ENCODE measurements around the gene MCF2L2. TPM values are rescaled to one million over a fixed set of nuclear protein-coding genes. Genes with fewer than 3 reads are reported as not detected.
"Not testable (repeated sequence)": the region's sequence is repeated elsewhere in the genome, so short reads cannot be mapped to it uniquely, and the experiment has no call there.

Gene MCF2L2, protein sequence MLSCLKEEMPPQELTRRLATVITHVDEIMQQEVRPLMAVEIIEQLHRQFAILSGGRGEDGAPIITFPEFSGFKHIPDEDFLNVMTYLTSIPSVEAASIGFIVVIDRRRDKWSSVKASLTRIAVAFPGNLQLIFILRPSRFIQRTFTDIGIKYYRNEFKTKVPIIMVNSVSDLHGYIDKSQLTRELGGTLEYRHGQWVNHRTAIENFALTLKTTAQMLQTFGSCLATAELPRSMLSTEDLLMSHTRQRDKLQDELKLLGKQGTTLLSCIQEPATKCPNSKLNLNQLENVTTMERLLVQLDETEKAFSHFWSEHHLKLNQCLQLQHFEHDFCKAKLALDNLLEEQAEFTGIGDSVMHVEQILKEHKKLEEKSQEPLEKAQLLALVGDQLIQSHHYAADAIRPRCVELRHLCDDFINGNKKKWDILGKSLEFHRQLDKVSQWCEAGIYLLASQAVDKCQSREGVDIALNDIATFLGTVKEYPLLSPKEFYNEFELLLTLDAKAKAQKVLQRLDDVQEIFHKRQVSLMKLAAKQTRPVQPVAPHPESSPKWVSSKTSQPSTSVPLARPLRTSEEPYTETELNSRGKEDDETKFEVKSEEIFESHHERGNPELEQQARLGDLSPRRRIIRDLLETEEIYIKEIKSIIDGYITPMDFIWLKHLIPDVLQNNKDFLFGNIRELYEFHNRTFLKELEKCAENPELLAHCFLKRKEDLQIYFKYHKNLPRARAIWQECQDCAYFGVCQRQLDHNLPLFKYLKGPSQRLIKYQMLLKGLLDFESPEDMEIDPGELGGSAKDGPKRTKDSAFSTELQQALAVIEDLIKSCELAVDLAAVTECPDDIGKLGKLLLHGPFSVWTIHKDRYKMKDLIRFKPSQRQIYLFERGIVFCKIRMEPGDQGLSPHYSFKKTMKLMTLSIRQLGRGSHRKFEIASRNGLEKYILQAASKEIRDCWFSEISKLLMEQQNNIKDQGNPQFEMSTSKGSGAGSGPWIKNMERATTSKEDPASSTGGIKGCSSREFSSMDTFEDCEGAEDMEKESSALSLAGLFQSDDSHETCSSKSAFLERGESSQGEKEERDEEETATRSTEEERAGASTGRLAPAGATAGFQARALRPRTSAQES
- total RNA-seq = under 1 TPM in 3 of 4 donors, not detected in 1; 0.13 to 0.49 (median 0.22) TPM

DNA sequence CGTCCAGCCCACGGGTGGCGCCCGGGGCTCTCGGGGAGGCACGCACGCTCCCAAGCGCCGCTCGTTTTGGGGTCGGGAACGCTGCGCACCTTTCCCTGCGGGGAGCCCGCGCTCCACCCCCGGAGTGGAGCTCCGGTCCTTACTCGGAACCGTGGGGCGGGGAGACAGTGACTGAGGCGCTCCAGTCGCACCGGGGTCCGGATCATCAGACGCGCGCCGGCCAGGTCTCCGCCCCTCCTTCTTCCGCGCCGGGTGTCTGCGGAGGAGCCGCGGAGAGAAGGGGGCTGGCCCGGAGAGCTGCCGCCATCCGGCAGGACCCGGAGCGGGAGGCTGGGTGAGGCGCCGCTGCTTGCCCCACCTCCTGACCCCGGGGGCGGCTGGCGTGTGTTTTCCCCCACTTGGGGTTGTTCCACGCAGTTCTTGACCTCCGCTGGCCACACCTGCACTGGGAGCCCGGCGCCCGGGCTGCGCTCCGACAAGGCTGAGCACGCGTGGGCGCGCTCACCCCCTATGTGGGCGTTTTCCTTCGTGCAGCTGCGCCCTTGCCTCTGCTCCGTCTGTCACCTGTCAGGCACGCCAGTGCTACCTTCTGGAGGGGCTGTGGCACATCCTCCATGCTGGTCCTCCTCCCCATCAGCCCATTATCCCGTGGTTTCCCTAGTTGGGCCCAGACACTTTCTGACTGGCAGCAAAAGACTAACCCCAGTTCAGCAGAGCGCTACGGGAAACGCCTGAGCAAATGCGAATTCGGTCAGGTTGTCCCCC is at the start of gene MCF2L2:
Gene MCF2L2 (minus strand): TSS at position 173 of the 765 bp plus-strand sequence. CDS start 642 bp downstream, outside the sequence.
- intact Hi-C loops (cut with DNase I) = no loop called here
- Histone ChIP-seq H3K4me3 (replicated peaks in 1 of 3) (peak within 1 kb of the TSS; percentile 60 to 76 (median 63)), H3K36me3 (no peaks in the 10 kb centered on the region), H3K9me3 (no peaks in the 10 kb centered on the region), H3K27me3 (no peaks in the 10 kb centered on the region), H3K27ac (no peak within 1 kb of the TSS), H3K4me1 (peaks cover 11 to 14% of the 10 kb centered on the region in 2 donors)
- TF ChIP-seq, protein P1, sequence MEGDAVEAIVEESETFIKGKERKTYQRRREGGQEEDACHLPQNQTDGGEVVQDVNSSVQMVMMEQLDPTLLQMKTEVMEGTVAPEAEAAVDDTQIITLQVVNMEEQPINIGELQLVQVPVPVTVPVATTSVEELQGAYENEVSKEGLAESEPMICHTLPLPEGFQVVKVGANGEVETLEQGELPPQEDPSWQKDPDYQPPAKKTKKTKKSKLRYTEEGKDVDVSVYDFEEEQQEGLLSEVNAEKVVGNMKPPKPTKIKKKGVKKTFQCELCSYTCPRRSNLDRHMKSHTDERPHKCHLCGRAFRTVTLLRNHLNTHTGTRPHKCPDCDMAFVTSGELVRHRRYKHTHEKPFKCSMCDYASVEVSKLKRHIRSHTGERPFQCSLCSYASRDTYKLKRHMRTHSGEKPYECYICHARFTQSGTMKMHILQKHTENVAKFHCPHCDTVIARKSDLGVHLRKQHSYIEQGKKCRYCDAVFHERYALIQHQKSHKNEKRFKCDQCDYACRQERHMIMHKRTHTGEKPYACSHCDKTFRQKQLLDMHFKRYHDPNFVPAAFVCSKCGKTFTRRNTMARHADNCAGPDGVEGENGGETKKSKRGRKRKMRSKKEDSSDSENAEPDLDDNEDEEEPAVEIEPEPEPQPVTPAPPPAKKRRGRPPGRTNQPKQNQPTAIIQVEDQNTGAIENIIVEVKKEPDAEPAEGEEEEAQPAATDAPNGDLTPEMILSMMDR (IDR thresholded peaks at IDR 0.05) = no peak
- TF ChIP-seq POLR2A (IDR thresholded peaks at IDR 0.05) = no peak
- peak; percentile 19 to 28 for DNase-seq
- WGBS, 2 donors = 1 to 4% methylated on average over 8 to 15 of the region's 68 CpGs

DNA sequence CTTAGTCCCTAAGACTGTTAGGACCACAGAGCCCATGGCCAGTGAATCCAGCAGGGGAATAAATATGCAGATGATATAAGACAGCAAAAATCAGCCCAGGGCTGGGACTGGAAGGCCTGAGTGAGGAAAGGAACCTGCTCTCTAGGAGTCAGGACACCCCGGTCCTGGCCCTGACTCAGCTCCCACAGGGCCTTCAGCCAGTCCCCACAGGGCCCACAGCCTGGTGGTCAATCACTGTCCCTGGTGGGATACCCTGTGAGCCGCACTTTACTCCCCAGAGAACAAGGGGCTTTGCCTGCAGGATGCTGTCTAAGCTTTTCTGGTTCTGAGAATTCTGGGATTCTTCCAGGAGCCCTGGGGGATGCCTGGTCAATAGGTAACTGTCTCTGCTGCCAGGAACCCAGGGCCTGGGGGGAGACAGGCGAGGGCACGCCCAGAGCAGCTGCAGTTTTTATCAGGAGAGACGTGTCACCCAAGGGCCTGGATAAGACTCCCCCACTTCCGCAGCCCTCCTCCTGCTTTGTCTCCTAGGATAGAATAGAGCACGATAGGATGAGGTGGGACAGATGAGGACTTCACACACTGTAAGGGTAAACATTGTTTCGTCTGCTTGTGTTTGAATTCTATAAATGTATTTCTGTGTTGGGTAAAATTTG is 49.5 kb upstream of the MCF2L2 start:
- TF ChIP-seq, protein P1 (IDR thresholded peaks at IDR 0.05) = no peak
- TF ChIP-seq POLR2A (IDR thresholded peaks at IDR 0.05) = no peak
- intact Hi-C loops (cut with DNase I) = loop anchor here (10.0 kb wide), 1 partner anchor 407 kb away; the partner anchor contains the start of gene PARL
- Histone ChIP-seq H3K27me3 (no peaks in the 10 kb centered on the region), H3K4me1 (no peaks in the 10 kb centered on the region), H3K4me3 (replicated peaks in 1 of 3) (no peak overlapping the region), H3K36me3 (no peaks in the 10 kb centered on the region), H3K27ac (no peak overlapping the region), H3K9me3 (no peaks in the 10 kb centered on the region)
- 79 to 84% methylated on average over 8 of the region's 8 CpGs for WGBS, 2 donors
- DNase-seq = no peak

DNA sequence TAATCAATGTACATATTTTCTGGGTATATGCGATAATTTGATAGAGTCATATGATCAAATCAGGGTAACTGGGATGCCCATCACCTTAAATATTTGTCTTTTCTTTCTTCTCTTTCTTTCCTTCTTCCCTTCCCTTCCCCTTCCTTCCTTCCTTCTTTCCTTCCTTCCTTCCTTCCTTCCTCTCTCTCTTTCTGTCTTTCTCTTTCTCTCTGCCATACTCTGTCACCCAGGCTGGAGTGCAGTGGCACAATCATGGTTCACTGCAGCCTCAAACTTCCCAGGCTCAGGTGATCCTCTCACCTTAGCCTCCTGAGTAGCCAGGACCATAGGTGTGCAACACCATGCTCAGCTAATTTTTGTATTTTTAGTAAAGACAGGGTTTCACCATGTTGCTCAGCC is 47.3 kb upstream of the MCF2L2 start:
- not testable (repeated sequence) for DNase-seq; H3K9me3 ChIP-seq; H3K27ac ChIP-seq; H3K27me3 ChIP-seq; H3K4me1 ChIP-seq; H3K36me3 ChIP-seq; H3K4me3 ChIP-seq (replicated peaks in 1 of 3)
- WGBS, 2 donors = 96 to 100% methylated on average over 1 of the region's 1 CpG
- intact Hi-C loops (cut with DNase I) = loop anchor here (10.0 kb wide), 1 partner anchor 409 kb away; the partner anchor contains the start of gene PARL

DNA sequence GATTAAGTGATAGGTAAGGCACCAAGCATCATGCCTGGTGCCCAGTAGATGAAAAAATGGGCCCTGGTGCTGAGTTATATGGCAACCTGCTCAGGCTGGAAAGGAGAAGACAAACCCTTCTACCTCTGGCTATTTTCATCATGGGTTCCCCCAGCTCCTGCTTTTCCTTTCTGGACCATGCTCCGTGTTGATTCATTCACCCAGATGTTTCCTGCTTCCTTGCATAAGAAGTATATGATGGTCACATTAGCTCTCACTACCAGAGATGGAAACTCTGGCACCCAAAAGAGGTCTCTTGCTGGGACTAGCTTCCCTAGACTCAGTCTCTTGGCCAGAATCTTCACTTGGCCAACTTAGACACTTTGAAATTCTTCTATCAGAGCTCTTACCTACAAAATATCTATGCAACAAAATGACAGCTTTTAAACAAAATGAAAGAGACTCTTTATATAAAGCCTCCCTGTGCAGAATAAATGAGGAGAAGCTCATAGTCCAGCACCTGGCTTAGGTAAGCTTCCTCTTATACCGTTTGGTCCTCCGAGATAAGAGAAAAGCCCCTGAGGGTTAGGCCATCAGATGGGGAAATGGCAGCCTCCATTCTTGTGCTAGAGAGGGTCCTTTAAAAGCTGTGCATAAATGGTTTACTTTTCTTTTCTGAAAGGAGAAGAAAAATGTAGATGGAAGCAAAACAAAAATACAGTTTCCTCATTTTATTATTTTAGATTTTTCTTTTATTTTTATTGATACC is 46.8 kb upstream of the MCF2L2 start:
- DNase-seq = no peak
- Histone ChIP-seq H3K36me3 (no peaks in the 10 kb centered on the region), H3K9me3 (no peaks in the 10 kb centered on the region), H3K4me1 (no peaks in the 10 kb centered on the region), H3K27me3 (no peaks in the 10 kb centered on the region), H3K27ac (no peak overlapping the region), H3K4me3 (replicated peaks in 1 of 3) (no peak overlapping the region)
- 58 to 67% methylated on average over 3 of the region's 3 CpGs for WGBS, 2 donors
- TF ChIP-seq POLR2A (IDR thresholded peaks at IDR 0.05) = no peak
- TF ChIP-seq, protein P1 (IDR thresholded peaks at IDR 0.05) = no peak
- intact Hi-C loops (cut with DNase I) = loop anchor here (10.0 kb wide), 1 partner anchor 410 kb away; the partner anchor contains the start of gene PARL

Data from thyroid gland (tissue), 4 donors.